ENCODE measurements around the gene TEX101.
"Not testable (repeated sequence)": the region's sequence is repeated elsewhere in the genome, so short reads cannot be mapped to it uniquely, and the experiment has no call there.

TEX101 gene

GRCh38 chr19:43430976-43431375 is 16.3 kb downstream of the TEX101 start:
- ATAC-seq (no peak), DNase-seq (no peak)
- H3K9me3 Mint-ChIP-seq = no peaks in the 10 kb centered on the region
- H3K36me3 Mint-ChIP-seq (ENCODE audit: low read depth) = no peaks in the 10 kb centered on the region
- H3K27ac Mint-ChIP-seq = no peak overlapping the region
- no peak overlapping the region for H3K4me3 Mint-ChIP-seq
- H3K4me1 Mint-ChIP-seq = peaks cover 7% of the 10 kb centered on the region
- H3K27me3 Mint-ChIP-seq = no peaks in the 10 kb centered on the region

- DNase-seq (no peak), ATAC-seq (no peak)
- Mint-ChIP-seq H3K27ac (no peak overlapping the region), H3K9me3 (no peaks in the 10 kb centered on the region), H3K27me3 (no peaks in the 10 kb centered on the region), H3K36me3 (ENCODE audit: low read depth) (no peaks in the 10 kb centered on the region), H3K4me1 (peaks cover 23% of the 10 kb centered on the region), H3K4me3 (no peak overlapping the region)
These were observed 18.6 kb downstream of the TEX101 start for GRCh38 chr19:43433358-43433673.

- H3K4me3 Mint-ChIP-seq = no peak overlapping the region
- no peaks in the 10 kb centered on the region for H3K36me3 Mint-ChIP-seq (ENCODE audit: low read depth)
- DNase-seq (no peak), ATAC-seq (no peak)
- H3K4me1 Mint-ChIP-seq = peaks cover 26% of the 10 kb centered on the region
- no peaks in the 10 kb centered on the region for H3K27me3 Mint-ChIP-seq
- no peak overlapping the region for H3K27ac Mint-ChIP-seq
- no peaks in the 10 kb centered on the region for H3K9me3 Mint-ChIP-seq
These were observed 19.0 kb downstream of the TEX101 start for GRCh38 chr19:43433689-43434088.

- ATAC-seq (no peak), DNase-seq (no peak)
- Mint-ChIP-seq H3K36me3 (ENCODE audit: low read depth) (no peaks in the 10 kb centered on the region), H3K4me1 (peaks cover 38% of the 10 kb centered on the region), H3K4me3 (no peak overlapping the region), H3K27ac (no peak overlapping the region), H3K27me3 (no peaks in the 10 kb centered on the region), H3K9me3 (no peaks in the 10 kb centered on the region)
These were observed 21.1 kb downstream of the TEX101 start for GRCh38 chr19:43435775-43436174.

GRCh38 chr19:43437284-43437683 is 22.6 kb downstream of the TEX101 start:
- H3K9me3 Mint-ChIP-seq; H3K27me3 Mint-ChIP-seq; H3K36me3 Mint-ChIP-seq (ENCODE audit: low read depth); H3K27ac Mint-ChIP-seq; H3K4me3 Mint-ChIP-seq; DNase-seq; ATAC-seq: not testable (repeated sequence)
- peaks cover 38% of the 10 kb centered on the region for H3K4me1 Mint-ChIP-seq

- H3K4me3 Mint-ChIP-seq = no peak overlapping the region
- H3K27ac Mint-ChIP-seq = no peak overlapping the region
- H3K9me3 Mint-ChIP-seq = no peaks in the 10 kb centered on the region
- no peak for ATAC-seq
- DNase-seq = no peak
- peaks cover 38% of the 10 kb centered on the region for H3K4me1 Mint-ChIP-seq
- no peaks in the 10 kb centered on the region for H3K27me3 Mint-ChIP-seq
- H3K36me3 Mint-ChIP-seq (ENCODE audit: low read depth) = no peaks in the 10 kb centered on the region
These were observed 23.0 kb downstream of the TEX101 start for GRCh38 chr19:43437712-43438111.

GRCh38 chr19:43438291-43439031 is 23.8 kb downstream of the TEX101 start:
- Mint-ChIP-seq H3K36me3 (ENCODE audit: low read depth) (no peaks in the 10 kb centered on the region), H3K4me3 (no peak overlapping the region), H3K27me3 (no peaks in the 10 kb centered on the region), H3K4me1 (peaks cover 37% of the 10 kb centered on the region), H3K27ac (peak overlapping the region; percentile 42), H3K9me3 (no peaks in the 10 kb centered on the region)
- ATAC-seq (peak; percentile 33), DNase-seq (no peak)

GRCh38 chr19:43439032-43439708 is 24.5 kb downstream of the TEX101 start:
- Mint-ChIP-seq H3K9me3 (no peaks in the 10 kb centered on the region), H3K36me3 (ENCODE audit: low read depth) (no peaks in the 10 kb centered on the region), H3K4me3 (no peak overlapping the region), H3K27ac (no peak overlapping the region), H3K27me3 (no peaks in the 10 kb centered on the region), H3K4me1 (peaks cover 39% of the 10 kb centered on the region)
- ATAC-seq = peak; percentile 20
- DNase-seq = no peak

- no peak overlapping the region for H3K27ac Mint-ChIP-seq
These were observed 25.0 kb downstream of the TEX101 start for GRCh38 chr19:43439709-43440063.

GRCh38 chr19:43441716-43442115 is 27.0 kb downstream of the TEX101 start:
- DNase-seq (no peak), ATAC-seq (no peak)
- H3K4me1 Mint-ChIP-seq = peaks cover 33% of the 10 kb centered on the region
- H3K27me3 Mint-ChIP-seq = no peaks in the 10 kb centered on the region
- no peaks in the 10 kb centered on the region for H3K36me3 Mint-ChIP-seq (ENCODE audit: low read depth)
- H3K27ac Mint-ChIP-seq = no peak overlapping the region
- H3K9me3 Mint-ChIP-seq = no peaks in the 10 kb centered on the region
- H3K4me3 Mint-ChIP-seq = no peak overlapping the region

More at GRCh38 chr19:43439709-43440063, 25.0 kb downstream of the TEX101 start:
- Mint-ChIP-seq H3K27me3 (no peaks in the 10 kb centered on the region), H3K4me3 (no peak overlapping the region), H3K36me3 (ENCODE audit: low read depth) (no peaks in the 10 kb centered on the region), H3K9me3 (no peaks in the 10 kb centered on the region), H3K4me1 (peaks cover 39% of the 10 kb centered on the region)
- no peak for DNase-seq
- ATAC-seq = no peak

- not testable (repeated sequence) for ATAC-seq; H3K4me3 Mint-ChIP-seq; DNase-seq; H3K36me3 Mint-ChIP-seq (ENCODE audit: low read depth); H3K27ac Mint-ChIP-seq; H3K27me3 Mint-ChIP-seq; H3K9me3 Mint-ChIP-seq
- H3K4me1 Mint-ChIP-seq = peaks cover 20% of the 10 kb centered on the region
These were observed 29.4 kb downstream of the TEX101 start for GRCh38 chr19:43444091-43444490.

GRCh38 chr19:43444531-43445287 is 30.0 kb downstream of the TEX101 start:
- Mint-ChIP-seq H3K27me3 (no peaks in the 10 kb centered on the region), H3K27ac (no peak overlapping the region), H3K4me1 (peaks cover 15% of the 10 kb centered on the region), H3K4me3 (no peak overlapping the region), H3K9me3 (no peaks in the 10 kb centered on the region), H3K36me3 (ENCODE audit: low read depth) (no peaks in the 10 kb centered on the region)
- no peak for ATAC-seq
- DNase-seq = no peak

GRCh38 chr19:43445426-43445825 is 30.7 kb downstream of the TEX101 start:
- Mint-ChIP-seq H3K36me3 (ENCODE audit: low read depth) (no peaks in the 10 kb centered on the region), H3K27ac (no peak overlapping the region), H3K4me1 (peaks cover 16% of the 10 kb centered on the region)

GRCh38 chr19:43446746-43447489 is 32.2 kb downstream of the TEX101 start:
- Mint-ChIP-seq H3K36me3 (ENCODE audit: low read depth) (no peaks in the 10 kb centered on the region), H3K4me3 (no peak overlapping the region), H3K27me3 (no peaks in the 10 kb centered on the region), H3K27ac (no peak overlapping the region), H3K4me1 (peaks cover 18% of the 10 kb centered on the region), H3K9me3 (no peaks in the 10 kb centered on the region)
- DNase-seq (peak; percentile 76), ATAC-seq (peak; percentile 49)

More at GRCh38 chr19:43445426-43445825, 30.7 kb downstream of the TEX101 start:
- no peak for DNase-seq
- H3K4me3 Mint-ChIP-seq = no peak overlapping the region
- no peak for ATAC-seq
- no peaks in the 10 kb centered on the region for H3K27me3 Mint-ChIP-seq
- no peaks in the 10 kb centered on the region for H3K9me3 Mint-ChIP-seq

All from activated naive CD8-positive, alpha-beta T cell treated with anti-CD3 and anti-CD28 coated beads, Interleukin-2, amount 50 U/mL, for 24 hours (primary cell).